A549 (cell line): Measurements from ENCODE around the gene GHDC. TPM values are rescaled to one million over a fixed set of nuclear protein-coding genes. Genes with fewer than 3 reads are reported as not detected.

Experiments used
- ATAC-seq, 2 experiments: fragments of 200-7000 bp in 1 of 2; fragments of >200 bp in 1 of 2; cut with Nextera tagmentation in 1 of 2; cut with Tn5 transposase in 1 of 2; 3 replicates each; pipeline versions ENCODE4 v1.8.0 to v1.9.1; 2018 to 2020; ENCODE audit warnings: mild to moderate bottlenecking in 1 of 2, moderate library complexity in 1 of 2
- CTCF ChIA-PET: fragments of 300-600 bp; sonication (Branson Sonifier 250); formaldehyde crosslinking; extraction: SDS; loops from one replicate; lab custom pipeline; 2021; ENCODE audit warnings: antibody characterized with exemption, inconsistent platforms; lab: Yijun Ruan, JAX
- POLR2A ChIA-PET: fragments of 350-600 bp; formaldehyde crosslinking; extraction: SDS; loops from one replicate; lab custom pipeline; 2021; ENCODE audit warnings: antibody characterized with exemption, inconsistent platforms; lab: Yijun Ruan, JAX
- DNase-seq, 2 experiments: peaks; one replicate each; pipeline versions ENCODE4 v3.0.0 to v3.0.0-alpha.2; 2011 to 2016; ENCODE audit warnings: low read depth in 1 of 2, low spot score in 1 of 2
- FAIRE-seq: peaks from 2 replicates; lab custom pipeline; 2011; peaks lifted over from hg19 to GRCh38; lab: Jason Lieb, UNC
- H3K27ac ChIP-seq, 2 experiments: fragments of >200 bp; sonication (Bioruptor Twin); formaldehyde crosslinking; 3 replicates each; pipeline ENCODE4 v1.5.1; 2016 to 2017
- H3K4me1 ChIP-seq: fragments of >200 bp; sonication (Bioruptor Twin); formaldehyde crosslinking; 3 replicates; pipeline ENCODE4 v1.6.1; 2016
- H3K4me2 ChIP-seq: fragments of >200 bp; sonication (Bioruptor Twin); formaldehyde crosslinking; 3 replicates; pipeline ENCODE4 v1.6.1; 2016
- H3K4me3 ChIP-seq: fragments of >200 bp; sonication (Bioruptor Twin); formaldehyde crosslinking; 3 replicates; pipeline ENCODE4 v1.5.1; 2016
- H3K9me3 ChIP-seq: fragments of >200 bp; sonication (Bioruptor Twin); formaldehyde crosslinking; 3 replicates; pipeline ENCODE4 v1.6.1; 2016
- BHLHE40 ChIP-seq: IDR thresholded peaks from 2 replicates; pipeline ENCODE4 v1.6.1; 2012; ENCODE audit warnings: low read depth, low read length, inconsistent platforms
- CBX8 ChIP-seq: fragments of 200-600 bp; sonication (generic); IDR thresholded peaks from 2 replicates; pipeline ENCODE4 v1.6.1; 2016
- CEBPB ChIP-seq, 2 experiments: fragments of >200 bp in 1 of 2; sonication (Bioruptor Twin) in 1 of 2; formaldehyde crosslinking in 1 of 2; IDR thresholded peaks; 2 replicates each; pipeline ENCODE4 v1.6.1; 2012 to 2016
- CHD2 ChIP-seq: fragments of 150-350 bp; IDR thresholded peaks from 2 replicates; pipeline ENCODE4 v1.6.1; 2014; ENCODE audit warnings: low read length; ENCODE audit not compliant: partially characterized antibody
- EHF ChIP-seq: fragments of 250-450 bp; sonication (Bioruptor Pico); IDR thresholded peaks from 2 replicates; pipeline ENCODE4 v1.5.0; 2020; ENCODE audit warnings: mild to moderate bottlenecking
- FOSL2 ChIP-seq, 2 experiments: fragments of 450-650 bp in 1 of 2; fragments of >200 bp in 1 of 2; sonication (Bioruptor Twin) in 1 of 2; formaldehyde crosslinking; IDR thresholded peaks; 2 replicates each; pipeline versions ENCODE4 v1.5.0 to v1.6.1; 2016 to 2020; ENCODE audit warnings: mild to moderate bottlenecking in 1 of 2, moderate library complexity in 1 of 2
- HEYL ChIP-seq: fragments of 250-450 bp; sonication (Bioruptor Pico); IDR thresholded peaks from 2 replicates; pipeline ENCODE4 v1.8.0; 2021; ENCODE audit warnings: mild to moderate bottlenecking, moderate library complexity
- HOXB13 ChIP-seq: fragments of 250-450 bp; sonication (Bioruptor Pico); IDR thresholded peaks from 2 replicates; pipeline ENCODE4 v1.5.0; 2020; ENCODE audit warnings: low read depth, mild to moderate bottlenecking, moderate library complexity
- KDM1A ChIP-seq: fragments of 200-600 bp; sonication (generic); IDR thresholded peaks from 2 replicates; pipeline ENCODE4 v1.6.1; 2016; ENCODE audit warnings: low read depth, mild to moderate bottlenecking
- MAZ ChIP-seq: fragments of 150-350 bp; IDR thresholded peaks from 2 replicates; pipeline ENCODE4 v1.6.1; 2014; ENCODE audit warnings: antibody characterized with exemption, low read depth, low read length, borderline replicate concordance
- NFE2L2 ChIP-seq: fragments of 150-350 bp; conservative IDR thresholded peaks from 2 replicates; pipeline ENCODE4 v1.6.1; 2014; ENCODE audit warnings: low read length
- NR3C1 ChIP-seq: fragments of >200 bp; sonication (Bioruptor Twin); formaldehyde crosslinking; IDR thresholded peaks from 3 replicates; pipeline ENCODE4 v1.6.1; 2017
- RARB ChIP-seq: fragments of 250-450 bp; sonication (Bioruptor Pico); IDR thresholded peaks from 2 replicates; pipeline ENCODE4 v1.8.0; 2021; ENCODE audit warnings: mild to moderate bottlenecking, moderate library complexity
- SREBF2 ChIP-seq: fragments of 450-650 bp; IDR thresholded peaks from 2 replicates; pipeline ENCODE4 v1.6.1; 2014; ENCODE audit warnings: mild to moderate bottlenecking, moderate library complexity
- TFCP2L1 ChIP-seq: fragments of 250-450 bp; sonication (Bioruptor Pico); IDR thresholded peaks from 2 replicates; pipeline ENCODE4 v1.5.0; 2021; ENCODE audit warnings: mild to moderate bottlenecking
- ZC3H11A ChIP-seq: fragments of 450-650 bp; IDR thresholded peaks from 2 replicates; pipeline ENCODE4 v1.6.1; 2014; ENCODE audit warnings: antibody characterized with exemption, mild to moderate bottlenecking
- ZFP36 ChIP-seq: fragments of 450-650 bp; IDR thresholded peaks from 2 replicates; pipeline ENCODE4 v1.6.1; 2014; ENCODE audit warnings: borderline replicate concordance; ENCODE audit not compliant: partially characterized antibody
- WGBS: methylation state at CpG from one replicate; pipeline ENCODE4 v1.1.6; 2017; ENCODE audit errors: missing lambda C conversion rate; 5-methylcytosine and 5-hydroxymethylcytosine counted together
- polyA plus RNA-seq, 4 experiments: library from polyadenylated mRNA; depleted of rRNA in 3 of 4; stranded (reverse); fragments of >200 nt; fragmentation: RNase III in 1 of 4; extraction: RNeasy Plus Mini Kit Qiagen cat#74134 plus additional on column Dnase treatment in 1 of 4; gene quantifications; 2 replicates in 3 of 4; 3 replicates in 1 of 4; pipeline ENCODE4 v1.2.3, GENCODE V29; 2011 to 2017
- TF ChIP-seq, protein P1 (sequence below): fragments of 250-450 bp; sonication (Bioruptor Pico); IDR thresholded peaks from 2 replicates; pipeline ENCODE4 v1.5.0; 2021; ENCODE audit warnings: mild to moderate bottlenecking, moderate library complexity, borderline replicate concordance
- TF ChIP-seq, protein P2 (sequence below): IDR thresholded peaks from 2 replicates; pipeline ENCODE4 v1.6.1; 2012
- TF ChIP-seq, protein P3 (sequence below): IDR thresholded peaks from 2 replicates; pipeline ENCODE4 v1.6.1; 2012

The GHDC gene
- polyA plus RNA-seq, 2 of the 4 experiments (the other 2 are of a cell fraction) = 12.3 to 23.4 TPM

DNA sequence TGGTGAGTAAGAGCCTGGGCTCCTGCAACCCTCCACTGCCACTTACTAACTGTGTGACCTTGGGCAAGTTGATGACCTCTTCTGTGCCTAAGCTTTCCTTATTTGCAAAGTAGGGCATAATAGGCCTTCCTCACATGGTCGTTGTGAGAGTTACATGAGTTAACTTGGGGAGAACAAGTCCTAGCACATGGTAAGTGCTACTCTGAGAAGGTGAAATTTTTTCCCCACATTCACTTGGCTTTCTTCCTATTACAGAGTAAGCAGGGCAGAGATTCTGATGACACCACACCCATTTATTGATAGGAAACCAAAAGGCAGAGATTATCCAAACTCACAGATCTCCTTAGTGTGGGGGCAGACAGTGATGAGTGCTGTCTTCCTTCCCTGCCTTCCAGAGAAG is 15.0 kb downstream of the GHDC start (continued):
- TF ChIP-seq ZC3H11A (no peak), ZFP36 (no peak), KDM1A (no peak), HOXB13 (CRISPR knock-in tag) (no peak), CHD2 (no peak), NR3C1 (no peak), CEBPB (IDR thresholded peaks at IDR 0.05) (no peak), RARB (CRISPR knock-in tag) (no peak)
- TF ChIP-seq, protein P1, sequence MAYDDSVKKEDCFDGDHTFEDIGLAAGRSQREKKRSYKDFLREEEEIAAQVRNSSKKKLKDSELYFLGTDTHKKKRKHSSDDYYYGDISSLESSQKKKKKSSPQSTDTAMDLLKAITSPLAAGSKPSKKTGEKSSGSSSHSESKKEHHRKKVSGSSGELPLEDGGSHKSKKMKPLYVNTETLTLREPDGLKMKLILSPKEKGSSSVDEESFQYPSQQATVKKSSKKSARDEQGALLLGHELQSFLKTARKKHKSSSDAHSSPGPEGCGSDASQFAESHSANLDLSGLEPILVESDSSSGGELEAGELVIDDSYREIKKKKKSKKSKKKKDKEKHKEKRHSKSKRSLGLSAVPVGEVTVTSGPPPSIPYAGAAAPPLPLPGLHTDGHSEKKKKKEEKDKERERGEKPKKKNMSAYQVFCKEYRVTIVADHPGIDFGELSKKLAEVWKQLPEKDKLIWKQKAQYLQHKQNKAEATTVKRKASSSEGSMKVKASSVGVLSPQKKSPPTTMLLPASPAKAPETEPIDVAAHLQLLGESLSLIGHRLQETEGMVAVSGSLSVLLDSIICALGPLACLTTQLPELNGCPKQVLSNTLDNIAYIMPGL = no peak

DNA sequence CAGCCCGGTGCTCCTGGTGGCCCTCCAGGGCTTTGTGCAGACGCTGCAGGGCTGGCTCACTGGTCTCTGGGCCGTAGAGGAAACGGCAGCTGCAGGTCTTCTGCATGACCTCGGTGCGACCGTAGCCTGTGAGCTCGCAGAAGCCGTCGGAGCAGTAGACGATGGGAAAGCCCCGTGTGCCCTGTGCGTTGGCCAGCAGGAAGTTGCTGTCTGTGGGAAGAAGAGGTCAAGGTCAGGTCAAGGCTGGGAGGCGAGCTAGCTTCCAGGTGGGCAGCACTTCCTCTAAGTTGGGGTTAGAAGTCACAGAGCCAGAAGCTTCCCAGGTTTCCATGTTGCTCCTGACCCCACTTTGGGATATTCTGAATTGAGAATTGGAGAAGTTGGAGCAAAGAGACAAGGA is 15.5 kb downstream of the GHDC start:
- CTCF ChIA-PET = interaction anchor here (0.7 to 4.0 kb wide), 7 partner anchors 11 to 341 kb away, joined by 3 to 48 read pairs (median 5); partner anchors contain the start of genes HSPB9 and KAT2A
- H3K9me3 ChIP-seq = no peaks in the 10 kb centered on the region
- TF ChIP-seq, protein P2, sequence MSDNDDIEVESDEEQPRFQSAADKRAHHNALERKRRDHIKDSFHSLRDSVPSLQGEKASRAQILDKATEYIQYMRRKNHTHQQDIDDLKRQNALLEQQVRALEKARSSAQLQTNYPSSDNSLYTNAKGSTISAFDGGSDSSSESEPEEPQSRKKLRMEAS = no peak
- no peak for TF ChIP-seq FOSL2 (IDR thresholded peaks at IDR 0.05)
- no peak for TF ChIP-seq FOSL2 (CRISPR knock-in tag; IDR thresholded peaks at IDR 0.05)
- no peak for TF ChIP-seq NFE2L2
- TF ChIP-seq, protein P3, sequence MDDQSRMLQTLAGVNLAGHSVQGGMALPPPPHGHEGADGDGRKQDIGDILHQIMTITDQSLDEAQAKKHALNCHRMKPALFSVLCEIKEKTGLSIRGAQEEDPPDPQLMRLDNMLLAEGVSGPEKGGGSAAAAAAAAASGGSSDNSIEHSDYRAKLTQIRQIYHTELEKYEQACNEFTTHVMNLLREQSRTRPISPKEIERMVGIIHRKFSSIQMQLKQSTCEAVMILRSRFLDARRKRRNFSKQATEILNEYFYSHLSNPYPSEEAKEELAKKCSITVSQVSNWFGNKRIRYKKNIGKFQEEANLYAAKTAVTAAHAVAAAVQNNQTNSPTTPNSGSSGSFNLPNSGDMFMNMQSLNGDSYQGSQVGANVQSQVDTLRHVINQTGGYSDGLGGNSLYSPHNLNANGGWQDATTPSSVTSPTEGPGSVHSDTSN = no peak
- no peak for TF ChIP-seq BHLHE40
- TF ChIP-seq ZFP36 = no peak
- no peak for TF ChIP-seq HEYL (CRISPR knock-in tag)
- no peak for TF ChIP-seq HOXB13 (CRISPR knock-in tag)
- no peak for TF ChIP-seq SREBF2
- no peak for TF ChIP-seq MAZ
- TF ChIP-seq CBX8 = no peak
- TF ChIP-seq ZC3H11A = no peak
- TF ChIP-seq TFCP2L1 (CRISPR knock-in tag) = no peak
- no peak for DNase-seq
- 34% methylated on average over 14 of the region's 14 CpGs for WGBS
- POLR2A ChIA-PET = no interaction called here
- H3K4me3 ChIP-seq = no peak overlapping the region
- peaks cover 25% of the 10 kb centered on the region for H3K4me1 ChIP-seq
- H3K27ac ChIP-seq = no peak overlapping the region
- peak in 1 of 2 experiments; percentile 6; a peak in 3 of 6 replicates for ATAC-seq
- no peak overlapping the region for H3K4me2 ChIP-seq
- FAIRE-seq = no peak

DNA sequence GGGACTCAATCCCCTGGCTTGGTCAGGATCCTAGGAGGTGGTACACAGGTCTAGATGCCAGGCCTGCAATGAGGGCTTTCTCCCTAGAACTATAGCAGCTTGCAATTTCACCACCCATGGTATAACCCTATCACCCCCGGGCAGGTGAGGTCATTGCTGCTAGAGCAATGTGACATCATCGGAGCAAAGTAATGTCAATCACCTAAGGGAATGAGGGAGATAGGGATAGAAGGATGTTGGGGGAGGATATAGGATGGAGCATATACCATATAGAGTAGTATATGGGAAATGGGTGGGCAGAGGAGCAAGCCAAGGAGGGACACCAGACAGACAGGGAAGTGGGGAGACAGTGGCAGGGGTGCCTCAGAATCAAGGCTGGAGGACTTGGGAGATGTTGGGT is 16.6 kb downstream of the GHDC start:
- WGBS = 29% methylated on average over 2 of the region's 2 CpGs
- H3K4me1 ChIP-seq = peaks cover 14% of the 10 kb centered on the region
- H3K9me3 ChIP-seq = no peaks in the 10 kb centered on the region
- H3K4me2 ChIP-seq = no peak overlapping the region
- H3K27ac ChIP-seq = no peak overlapping the region
- ChIA-PET POLR2A (no interaction called here), CTCF (interaction anchor here (0.5 to 0.6 kb wide), 2 partner anchors 60 to 322 kb away, joined by 3 read pairs; no protein-coding TSS in a partner anchor)
- peak in 1 of 2 experiments; percentile 11; a peak in 2 of 6 replicates for ATAC-seq
- peak in 1 of 2 experiments; percentile 46 for DNase-seq
- no peak for FAIRE-seq
- H3K4me3 ChIP-seq = no peak overlapping the region
- TF ChIP-seq, protein P2 = no peak
- no peak for TF ChIP-seq TFCP2L1 (CRISPR knock-in tag)
- no peak for TF ChIP-seq EHF (CRISPR knock-in tag)
